HG03039 (cell line): ENCODE measurements around the gene TFF1.

ENCODE experiments used
- ATAC-seq: cut with Tn5 transposase; IDR thresholded peaks from one replicate; pipeline ENCODE4 v1.9.1; 2021; ENCODE audit warnings: mild to moderate bottlenecking, moderate library complexity; ENCODE audit not compliant: unreplicated experiment

TFF1 gene

DNA sequence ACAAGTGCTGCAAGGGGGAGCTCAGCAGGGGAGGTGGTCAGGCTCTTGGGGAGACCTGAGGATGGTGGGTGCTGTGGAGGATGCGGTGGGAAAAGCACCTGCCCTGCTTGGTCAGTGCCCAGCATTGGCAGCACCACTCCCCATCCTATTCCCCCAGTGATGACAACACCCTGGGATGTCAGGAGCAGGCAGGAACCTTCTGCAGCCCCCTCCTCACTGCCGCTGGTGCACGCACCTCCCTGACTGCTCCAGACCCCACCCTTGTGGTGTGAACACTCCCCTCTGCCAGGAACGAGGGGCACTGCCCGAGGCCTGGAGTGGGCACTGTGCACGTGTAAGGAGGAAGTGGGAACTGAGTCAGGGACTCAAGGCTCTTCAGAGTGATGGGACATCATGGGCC is 17.0 kb upstream of the TFF1 start:
- ATAC-seq = no peak

DNA sequence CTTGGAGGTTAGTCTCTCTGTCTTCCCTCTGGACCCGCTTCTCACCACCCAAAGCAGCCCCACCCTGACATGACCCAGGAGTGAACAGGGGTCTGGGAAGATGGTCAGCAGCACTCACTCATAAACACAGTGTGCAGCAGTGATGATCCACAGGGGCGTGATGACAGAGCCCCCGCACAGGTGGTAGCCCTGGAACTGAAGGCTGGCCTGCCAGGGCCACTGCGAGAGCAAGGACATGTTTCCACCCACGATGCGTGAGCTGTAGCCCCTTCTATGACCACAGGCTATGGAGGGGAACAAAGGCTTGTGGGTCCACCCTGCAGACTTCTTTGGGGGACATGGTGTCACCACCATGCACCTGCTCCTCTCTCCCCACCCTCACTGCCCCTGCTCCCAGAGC is 16.6 kb upstream of the TFF1 start:
- ATAC-seq = no peak

GRCh38 chr21:42381347-42381984 is 15.1 kb upstream of the TFF1 start:
- ATAC-seq = no peak

DNA sequence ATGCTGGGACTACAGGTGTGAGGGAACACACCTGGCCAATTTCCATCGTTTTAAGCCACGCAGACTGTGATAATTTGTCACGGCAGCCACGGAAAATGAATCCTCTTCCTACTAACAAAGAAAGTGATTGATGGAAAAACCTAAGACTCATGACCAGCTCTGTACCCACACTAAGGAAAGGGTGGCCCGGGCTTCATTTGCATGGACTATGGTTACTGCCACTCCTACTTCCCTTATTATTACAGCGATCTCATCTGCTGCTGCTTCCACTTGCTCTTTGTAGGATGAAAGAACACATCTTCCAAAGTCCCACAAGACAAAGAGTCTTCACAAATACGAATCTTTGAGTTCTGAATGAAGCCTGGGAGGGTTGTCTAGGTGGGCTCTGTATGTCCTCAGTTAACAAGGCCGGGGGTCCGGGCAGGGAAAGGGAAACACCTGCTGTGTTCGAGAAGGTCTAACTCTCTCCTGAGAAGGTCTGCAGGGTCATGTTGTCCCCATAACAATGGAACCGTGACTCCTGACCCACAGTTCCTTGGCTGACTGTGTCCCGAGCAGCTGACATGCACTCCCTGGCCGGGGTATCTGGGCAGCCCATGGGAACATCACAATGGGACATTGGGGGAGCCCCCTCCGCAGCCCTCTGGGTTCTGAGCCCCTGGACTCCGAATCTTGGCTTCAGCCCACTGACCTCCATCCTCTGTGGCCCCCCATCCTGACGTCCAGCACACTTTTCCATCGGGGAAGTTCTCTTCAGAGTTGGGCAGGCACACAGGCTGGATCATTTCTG is 13.3 kb upstream of the TFF1 start:
- no peak for ATAC-seq

DNA sequence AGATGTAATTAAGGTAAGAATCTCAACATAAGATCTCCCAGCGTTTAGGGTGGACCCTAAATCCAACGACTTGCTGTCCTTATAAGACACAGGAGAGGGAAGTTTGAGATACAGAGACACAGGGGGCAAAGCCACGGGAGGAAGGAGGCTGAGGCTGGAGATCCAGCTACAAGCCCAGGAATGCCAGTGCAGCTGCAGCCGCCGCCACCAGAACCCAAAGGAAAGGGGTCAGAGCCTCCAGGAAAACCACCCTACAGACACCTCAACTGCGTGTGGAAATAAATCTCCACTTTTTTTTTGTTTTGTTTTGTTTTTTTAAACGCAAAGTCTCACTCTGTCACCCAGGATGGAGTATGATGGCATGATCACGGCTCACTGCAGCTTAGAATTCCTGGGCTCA is 12.1 kb upstream of the TFF1 start:
- no peak for ATAC-seq

- no peak for ATAC-seq
These were observed 11.6 kb upstream of the TFF1 start for GRCh38 chr21:42377951-42378340.

DNA sequence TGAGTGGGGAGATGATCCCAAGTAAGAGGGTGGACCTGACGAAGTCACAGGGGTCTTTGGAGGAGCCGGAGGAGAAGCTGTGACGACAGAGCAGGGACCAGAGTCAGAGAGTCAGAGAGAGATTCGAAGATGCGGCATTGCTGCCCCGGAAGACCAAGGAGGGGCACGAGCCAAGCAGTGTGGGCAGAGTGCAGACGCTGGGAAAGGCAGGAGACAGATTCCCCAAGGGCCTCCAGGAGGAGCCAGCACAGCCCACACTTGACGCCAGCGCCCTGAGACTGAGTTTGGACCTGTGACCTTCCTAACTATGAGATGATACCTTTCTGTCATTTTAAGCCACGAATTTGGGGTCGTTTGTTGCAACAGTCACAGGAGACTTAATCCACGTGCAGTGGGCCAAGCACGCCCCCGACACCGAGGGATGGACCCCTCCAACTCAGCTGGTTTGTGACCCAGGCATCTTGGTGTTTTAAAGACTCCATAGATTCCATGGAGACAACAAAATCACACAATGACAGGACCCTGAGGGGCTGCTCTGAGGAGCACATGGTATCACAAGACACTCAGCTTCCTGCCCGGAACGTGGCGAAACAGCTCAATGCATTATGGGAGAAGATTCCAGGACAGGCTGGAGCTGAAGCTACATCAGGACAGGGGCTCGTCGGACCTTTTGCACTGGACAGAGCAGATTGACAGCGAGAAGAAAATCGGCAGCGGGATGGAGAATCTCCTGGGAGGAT is 11.0 kb upstream of the TFF1 start:
- no peak for ATAC-seq

- no peak for ATAC-seq
These were observed 10.1 kb upstream of the TFF1 start for GRCh38 chr21:42376338-42376982.

- no peak for ATAC-seq
These were observed 9.6 kb upstream of the TFF1 start for GRCh38 chr21:42375966-42376337.

- no peak for ATAC-seq
These were observed 9.2 kb upstream of the TFF1 start for GRCh38 chr21:42375506-42375905.

DNA sequence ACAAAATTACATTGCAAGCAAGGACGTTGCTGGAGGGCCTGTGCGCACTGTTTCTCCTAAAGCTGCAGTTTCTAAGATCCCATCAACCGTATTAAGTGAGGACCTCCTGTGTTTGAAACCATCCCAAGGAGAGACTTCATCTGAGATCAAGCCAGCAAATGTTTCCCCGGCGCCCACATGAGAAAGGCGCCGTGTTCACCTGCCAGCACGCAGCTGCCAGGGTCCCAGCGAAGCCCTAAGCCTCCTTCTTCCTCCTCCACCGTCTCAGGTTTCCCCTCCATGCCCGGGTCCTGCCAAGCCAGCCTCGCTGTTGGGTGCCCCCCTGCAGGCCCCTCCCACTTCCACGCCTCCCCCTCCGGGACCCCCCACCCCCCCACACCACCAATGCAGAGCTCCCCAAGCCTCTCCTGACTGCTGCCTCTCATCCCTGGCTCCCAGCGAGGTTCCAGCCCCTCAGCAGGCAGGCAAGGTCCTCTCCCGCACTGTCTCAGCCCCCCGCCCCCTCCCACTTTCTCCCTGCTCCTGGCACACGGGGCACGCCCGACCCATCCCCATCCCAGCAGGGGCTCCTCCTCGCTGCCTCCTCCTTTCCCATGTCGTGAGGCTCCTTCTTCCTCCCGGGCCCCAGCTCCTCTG is 8.6 kb upstream of the TFF1 start:
- ATAC-seq = no peak

GRCh38 chr21:42374457-42374856 is 8.1 kb upstream of the TFF1 start:
- no peak for ATAC-seq

- no peak for ATAC-seq
These were observed 7.6 kb upstream of the TFF1 start for GRCh38 chr21:42373908-42374455.

GRCh38 chr21:42373196-42373907 is 7.0 kb upstream of the TFF1 start:
- ATAC-seq = no peak

GRCh38 chr21:42370894-42371654 is 4.7 kb upstream of the TFF1 start:
- ATAC-seq = no peak

DNA sequence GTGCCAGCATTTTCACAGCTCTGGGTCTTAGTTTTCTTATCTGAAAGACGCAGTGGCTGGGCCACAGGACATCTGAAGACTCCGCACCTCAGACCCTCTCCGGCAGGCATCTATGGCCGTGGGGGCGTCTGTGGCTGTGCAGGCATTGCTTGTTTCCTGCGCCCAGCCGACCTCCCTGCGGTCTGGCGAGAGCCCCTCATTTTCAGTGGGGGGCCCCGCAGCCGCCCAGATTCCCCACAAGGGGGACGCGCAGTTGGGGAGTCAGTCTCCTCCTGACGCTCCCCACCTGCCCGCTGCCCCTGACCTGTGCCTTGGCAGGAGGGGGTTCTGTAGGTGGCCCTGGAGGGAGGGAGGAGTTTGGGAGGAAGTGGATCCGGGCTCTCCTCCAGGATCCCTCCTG is 3.5 kb upstream of the TFF1 start:
- ATAC-seq = no peak

DNA sequence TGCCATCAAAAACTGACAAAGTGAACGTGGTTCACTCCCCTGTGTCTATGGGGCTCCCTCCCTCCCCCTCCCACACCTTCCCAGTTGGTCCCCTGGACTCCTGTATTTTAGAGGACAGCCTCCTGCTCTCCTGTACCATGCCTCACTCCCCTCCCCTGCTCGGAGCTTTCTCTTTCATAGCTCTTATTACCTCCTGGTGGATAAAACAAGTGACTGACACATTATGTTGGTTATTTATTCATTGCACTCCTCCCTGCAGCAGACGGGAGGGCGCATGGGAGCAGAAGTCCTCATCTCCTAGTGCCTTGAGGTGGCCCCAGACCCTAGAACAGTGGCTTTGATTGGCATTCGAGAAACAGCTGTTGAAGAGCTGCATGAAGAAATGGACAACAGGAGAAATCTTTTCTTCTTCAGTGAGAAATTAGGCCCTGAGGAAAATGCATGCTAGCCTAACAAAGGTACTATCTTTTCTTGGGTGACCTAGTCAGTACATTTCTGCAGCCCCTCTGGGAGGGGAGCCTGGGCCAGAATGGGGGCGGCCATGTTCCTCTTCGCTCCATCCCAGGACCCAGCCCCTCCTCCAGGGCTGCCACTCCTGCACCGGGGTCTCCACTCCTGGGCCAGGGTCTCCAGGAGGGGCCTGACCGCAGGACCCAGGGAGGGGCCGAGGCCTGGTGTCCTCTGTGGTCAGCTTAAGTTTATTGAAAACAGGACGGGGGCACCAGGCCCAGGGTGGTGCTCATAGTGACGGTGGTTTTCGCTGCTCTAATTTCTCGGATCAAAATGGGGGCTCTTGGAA is 1.2 kb upstream of the TFF1 start:
- no peak for ATAC-seq

DNA sequence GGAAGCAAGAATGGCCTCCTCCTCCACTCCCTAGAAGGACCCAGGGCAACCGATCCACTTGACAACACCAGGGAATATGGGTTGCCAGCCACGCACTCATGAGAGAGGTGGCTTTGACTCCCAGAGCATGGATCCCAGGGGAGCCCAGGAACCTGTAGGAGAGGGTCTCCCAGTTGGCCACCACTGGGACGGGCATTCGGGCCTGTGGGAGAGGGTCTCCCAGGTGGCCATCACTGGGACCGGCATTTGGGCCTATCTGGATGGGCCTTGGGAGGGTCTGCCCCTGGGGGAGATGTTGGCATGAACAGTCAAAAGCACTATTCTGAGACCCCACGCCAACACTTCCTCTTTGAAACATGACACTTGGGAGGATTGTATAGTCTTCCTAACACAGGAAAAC is 565 bp downstream of the TFF1 start:
- no peak for ATAC-seq
